ENCODE data around the gene COLQ. TPM values are rescaled to one million over a fixed set of nuclear protein-coding genes. Genes with fewer than 3 reads are reported as not detected.
A peak's percentile ranks its signal among the peaks of the same experiment; 100 is the strongest.
"Not testable (repeated sequence)": the region's sequence is repeated elsewhere in the genome, so short reads cannot be mapped to it uniquely, and the experiment has no call there.

COLQ gene
- total RNA-seq, 1 donor from 2014 or later: 0.72 TPM

DNA sequence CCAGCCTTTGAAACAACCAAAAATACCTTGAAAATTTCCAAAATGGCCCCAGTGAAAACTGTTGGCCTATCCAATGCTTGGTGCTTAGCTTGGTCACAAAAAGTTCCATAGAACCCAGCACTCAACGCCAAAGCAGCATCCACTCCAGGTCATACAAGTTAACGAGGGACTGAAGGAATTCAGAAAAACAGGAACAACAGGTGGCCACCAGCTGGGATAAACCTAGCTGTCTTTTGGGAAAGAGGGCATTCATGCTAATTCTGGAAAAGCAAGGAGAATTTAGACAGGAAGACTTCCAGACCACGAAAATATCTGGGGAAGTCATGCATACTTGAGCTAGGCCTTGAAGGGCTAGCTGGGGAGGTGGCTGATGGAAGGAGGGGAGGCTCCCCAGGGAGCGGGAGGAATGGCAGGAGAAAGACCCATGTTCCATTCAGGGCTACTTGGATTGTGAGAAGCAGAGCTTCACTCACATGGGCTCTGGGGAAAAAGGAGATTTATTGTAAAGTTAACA, 28.6 kb downstream of the COLQ start:
- no peak for DNase-seq (ENCODE audit: low spot score)

DNA sequence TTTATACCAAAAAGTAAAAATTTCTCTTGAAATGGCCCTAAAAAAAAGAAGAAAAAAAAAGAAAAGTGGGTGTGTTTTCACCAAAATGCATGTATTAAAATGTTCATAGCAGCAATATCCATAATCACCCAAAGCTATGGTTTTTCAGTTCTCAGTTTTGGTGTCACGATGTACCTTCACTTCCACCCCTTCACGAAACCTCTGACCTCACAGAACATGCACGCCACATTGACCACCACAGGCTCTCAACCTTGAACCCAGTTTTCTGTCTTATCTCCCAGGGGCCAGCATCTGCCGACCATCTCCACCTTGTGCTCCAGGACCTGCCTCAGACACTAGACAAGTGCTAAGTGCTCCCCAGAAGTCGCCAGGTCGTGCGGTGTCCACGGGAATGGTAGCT, 30.4 kb downstream of the COLQ start:
- DNase-seq (ENCODE audit: low spot score): no peak

DNA sequence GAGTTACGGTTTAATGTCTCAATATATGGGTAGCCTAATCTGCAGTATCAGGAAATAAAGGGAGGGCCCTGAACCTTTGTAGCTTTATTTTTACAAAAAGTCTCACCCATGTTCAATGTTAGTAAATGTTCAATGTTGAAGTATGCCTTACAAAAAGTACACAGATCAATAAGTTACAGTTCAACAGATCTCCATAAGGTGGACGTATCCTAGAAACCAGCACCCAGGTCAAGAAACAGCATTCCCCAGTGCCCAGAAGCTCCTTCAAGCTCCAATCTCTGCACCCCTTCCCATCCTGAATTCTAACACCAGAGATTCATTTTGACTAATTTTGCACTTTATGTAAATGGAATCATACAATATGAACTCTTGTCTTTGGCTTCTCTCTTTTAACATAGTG, 31.3 kb downstream of the COLQ start:
- no peak for DNase-seq (ENCODE audit: low spot score)

DNA sequence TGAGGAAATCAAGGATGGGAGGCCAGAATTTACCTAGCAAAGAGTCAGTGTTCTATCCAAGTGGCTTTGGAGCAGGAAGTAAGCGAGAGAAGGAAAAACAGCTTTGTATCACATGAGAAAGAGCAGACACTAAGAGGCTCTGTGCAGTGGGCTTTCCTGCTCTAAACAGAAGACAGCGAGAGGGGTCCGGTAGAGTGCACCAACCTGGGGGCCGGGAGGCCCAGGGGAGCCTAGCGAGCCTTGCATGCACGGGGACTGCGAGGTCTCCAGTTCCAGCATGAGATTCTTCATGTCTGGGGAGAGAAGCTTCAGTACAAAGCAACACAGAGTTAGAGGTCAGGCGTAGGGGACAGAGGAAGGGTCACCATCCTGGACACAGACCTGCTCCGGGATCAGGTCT, 33.5 kb downstream of the COLQ start:
- DNase-seq (ENCODE audit: low spot score): no peak

DNA sequence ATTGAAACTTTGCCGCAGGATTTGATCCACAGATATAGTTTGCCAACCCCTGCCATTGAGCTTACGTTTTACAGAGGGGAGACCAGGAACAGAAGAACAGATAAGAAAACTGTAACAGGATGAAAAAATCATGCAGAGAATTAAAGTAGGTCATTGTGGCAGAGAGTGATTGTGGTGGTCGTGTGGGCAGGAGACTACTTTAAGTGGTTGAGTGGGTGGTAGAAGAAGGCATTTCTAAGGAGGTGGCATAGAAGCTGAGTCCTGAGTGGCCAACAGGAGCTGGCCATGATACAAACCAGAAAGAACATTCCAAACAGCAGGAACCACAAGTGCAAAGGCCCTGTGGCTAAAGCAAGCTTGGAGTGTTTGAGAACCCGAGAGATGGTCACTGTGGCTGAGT, 34.5 kb downstream of the COLQ start:
- DNase-seq (ENCODE audit: low spot score): no peak

DNA sequence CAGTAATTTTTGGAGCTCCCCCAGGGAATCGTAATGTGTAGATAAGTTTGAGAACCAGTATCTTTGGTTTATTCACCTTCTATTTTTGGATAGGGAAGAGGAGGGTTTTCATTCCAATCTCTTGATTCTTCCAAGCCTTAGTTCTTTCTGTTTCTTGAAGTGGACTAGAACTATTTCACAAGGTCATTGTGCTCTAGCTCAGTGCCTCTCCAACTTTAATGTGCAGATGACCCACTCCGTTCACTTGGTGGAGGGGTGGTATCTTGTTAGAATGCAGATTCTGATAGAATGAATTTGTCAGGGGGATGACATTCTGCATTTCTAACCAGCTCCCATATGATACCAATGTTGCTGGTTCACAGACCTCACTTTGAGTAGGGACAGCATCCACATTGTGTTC, 35.5 kb downstream of the COLQ start:
- DNase-seq (ENCODE audit: low spot score): no peak

DNA sequence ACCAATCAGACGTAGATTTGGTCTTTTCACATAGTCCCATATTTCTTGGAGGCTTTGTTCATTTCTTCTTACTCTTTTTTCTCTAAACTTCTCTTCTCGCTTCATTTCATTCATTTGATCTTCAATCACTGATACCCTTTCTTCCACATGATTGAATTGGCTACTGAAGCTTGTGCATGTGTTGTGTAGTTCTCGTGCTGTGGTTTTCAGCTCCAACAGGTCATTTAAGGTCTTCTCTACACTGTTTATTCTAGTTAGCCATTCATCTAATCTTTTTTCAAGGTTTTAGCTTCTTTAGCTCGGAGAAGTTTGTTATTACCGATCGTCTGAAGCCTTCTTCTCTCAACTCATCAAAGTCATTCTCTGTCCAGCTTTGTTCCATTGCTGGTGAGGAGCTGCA, 37.0 kb downstream of the COLQ start:
- DNase-seq (ENCODE audit: low spot score): not testable (repeated sequence)

DNA sequence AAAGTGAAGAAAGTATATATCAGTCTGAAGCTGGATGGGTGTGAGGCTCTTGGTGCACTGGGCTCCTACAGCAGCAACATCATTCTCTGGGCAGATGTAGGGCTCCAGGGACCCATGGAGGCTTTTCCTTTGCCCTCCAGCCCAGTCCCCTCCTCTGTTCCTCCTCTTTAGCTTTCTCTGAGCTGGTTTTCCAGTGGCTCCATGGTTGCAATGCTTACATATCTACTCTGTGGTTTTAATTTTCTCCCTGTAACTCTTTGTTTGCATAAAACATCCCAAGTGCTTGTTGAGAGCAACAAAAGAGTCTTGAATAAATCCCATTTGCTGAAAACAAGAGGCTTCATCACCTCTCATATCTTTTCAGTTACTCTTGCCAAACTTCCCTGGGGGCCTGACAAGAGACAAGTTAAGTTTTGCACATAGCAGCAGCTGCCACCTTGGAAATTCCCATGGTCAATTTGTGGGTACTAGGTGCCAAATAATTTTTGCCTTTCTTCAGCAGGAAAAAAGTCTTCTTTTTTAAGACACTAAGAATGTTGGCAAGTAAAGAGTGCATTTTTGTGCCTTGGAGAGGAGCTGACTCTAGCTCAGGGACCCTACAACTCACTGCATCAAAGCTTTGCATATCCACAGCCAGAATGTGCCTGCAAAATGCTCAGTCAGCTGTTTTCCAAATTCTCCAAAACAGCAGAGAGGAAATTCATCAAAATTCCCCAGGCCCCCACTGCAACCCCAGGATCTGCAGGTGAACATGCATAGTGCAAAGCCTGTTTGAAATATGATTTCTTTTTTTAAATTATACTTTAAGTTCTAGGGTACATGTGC, 41.9 kb downstream of the COLQ start:
- DNase-seq (ENCODE audit: low spot score): no peak

DNA sequence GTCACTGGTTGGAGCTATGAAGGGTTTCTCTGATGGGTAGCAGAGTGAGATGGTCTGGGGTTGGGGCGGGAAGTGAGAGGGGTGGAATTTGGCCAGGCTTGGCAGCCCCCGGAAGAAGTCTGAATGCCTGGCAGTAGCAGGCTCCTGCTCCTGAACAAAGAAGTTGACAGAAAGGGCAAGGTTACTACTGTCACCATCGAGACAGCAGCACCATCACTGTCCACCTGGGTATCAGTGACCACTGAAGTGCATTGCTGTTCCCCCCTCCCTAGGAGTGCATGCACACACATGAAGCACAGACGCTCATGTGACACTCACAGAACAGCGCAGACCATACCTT, 42.9 kb downstream of the COLQ start:
- no peak for DNase-seq (ENCODE audit: low spot score)

DNA sequence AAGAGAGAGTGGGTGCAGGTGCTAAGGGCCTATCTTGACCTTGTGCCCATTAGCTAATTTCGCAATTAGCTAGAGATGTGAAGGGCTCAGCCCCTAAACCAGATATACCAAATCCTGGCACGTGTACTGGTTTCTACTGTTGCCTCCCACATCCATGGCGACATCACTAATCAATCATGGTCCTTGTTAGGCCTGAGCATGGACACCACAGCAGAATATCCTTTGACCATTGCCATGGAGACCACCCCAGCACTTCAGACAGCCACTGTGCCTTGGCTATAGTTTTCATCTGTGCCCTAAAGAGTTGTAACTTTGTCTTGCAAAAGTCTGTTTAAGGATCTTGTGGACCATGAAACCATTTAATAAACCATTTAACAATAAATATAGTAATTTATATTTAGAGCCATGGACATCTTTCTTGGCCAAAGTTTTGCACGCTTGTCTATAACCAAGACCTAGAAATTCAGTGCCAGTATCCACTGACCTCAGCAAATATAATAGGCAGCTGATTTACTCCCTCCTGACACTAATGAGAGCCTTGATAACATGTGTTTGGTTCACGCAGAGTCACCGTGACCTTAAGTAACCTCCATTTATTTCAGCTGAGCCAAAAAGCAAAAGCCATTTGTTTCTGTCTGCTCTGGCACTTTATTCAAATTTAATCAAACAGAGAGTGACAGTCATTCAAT, 43.4 kb downstream of the COLQ start:
- no peak for DNase-seq (ENCODE audit: low spot score)

DNA sequence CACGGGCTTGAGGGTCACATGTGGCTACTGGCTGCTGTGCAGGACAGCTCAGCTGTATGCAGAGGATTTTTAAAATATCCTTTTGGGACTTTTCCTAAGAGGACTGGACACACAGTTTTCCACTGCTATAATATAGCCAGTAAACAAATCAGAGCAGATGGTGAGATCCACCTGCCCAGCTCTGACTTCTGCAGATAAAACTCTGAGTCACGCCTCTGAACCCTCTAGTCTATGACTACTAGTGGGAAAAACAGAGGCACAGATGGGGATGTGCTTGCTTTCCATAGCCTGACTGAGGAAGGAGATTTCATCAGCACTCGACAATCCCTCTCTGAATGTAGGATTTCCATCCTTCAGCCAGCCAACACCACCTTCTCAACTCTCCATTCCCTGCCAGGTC, 45.1 kb downstream of the COLQ start:
- DNase-seq (ENCODE audit: low spot score): no peak

DNA sequence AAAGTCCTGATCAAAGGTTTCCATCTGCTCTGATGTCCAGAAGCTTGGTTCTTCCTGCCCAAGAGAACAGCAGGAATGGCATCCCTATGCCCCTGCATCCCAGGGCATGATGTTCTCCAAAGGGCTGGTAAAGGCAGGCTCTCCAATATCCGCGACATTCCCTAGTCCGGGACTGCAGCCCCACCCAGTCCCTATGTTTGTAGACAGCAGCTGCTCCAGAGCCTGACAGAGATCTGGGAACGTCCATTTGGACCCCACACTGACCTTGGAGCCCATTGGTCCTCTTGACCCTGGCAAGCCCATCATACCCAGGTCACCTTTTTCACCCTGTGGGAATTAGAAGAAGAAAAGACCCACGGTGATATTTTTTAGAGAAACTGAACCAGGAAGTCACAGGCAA, 46.3 kb downstream of the COLQ start:
- DNase-seq (ENCODE audit: low spot score): no peak

DNA sequence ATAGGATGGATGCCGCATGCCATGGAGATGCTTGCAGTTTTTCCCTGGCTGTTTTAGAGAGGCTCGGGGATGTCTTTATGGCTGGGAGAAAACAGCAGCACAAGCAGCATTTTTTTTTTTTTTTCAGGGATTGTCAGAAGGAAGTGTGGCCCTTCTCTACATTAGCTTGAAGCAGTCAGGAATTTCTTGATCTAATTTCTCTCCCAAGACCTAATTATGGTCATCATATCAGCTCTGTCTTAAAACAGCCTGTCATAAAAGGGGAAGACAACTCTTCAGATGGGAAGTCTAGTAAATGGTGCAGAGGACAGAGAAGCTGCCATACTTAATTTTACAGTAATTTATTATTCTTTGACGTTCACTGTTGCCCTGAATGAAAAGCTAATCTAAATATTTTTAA, 49.6 kb downstream of the COLQ start:
- DNase-seq (ENCODE audit: low spot score): no peak

DNA sequence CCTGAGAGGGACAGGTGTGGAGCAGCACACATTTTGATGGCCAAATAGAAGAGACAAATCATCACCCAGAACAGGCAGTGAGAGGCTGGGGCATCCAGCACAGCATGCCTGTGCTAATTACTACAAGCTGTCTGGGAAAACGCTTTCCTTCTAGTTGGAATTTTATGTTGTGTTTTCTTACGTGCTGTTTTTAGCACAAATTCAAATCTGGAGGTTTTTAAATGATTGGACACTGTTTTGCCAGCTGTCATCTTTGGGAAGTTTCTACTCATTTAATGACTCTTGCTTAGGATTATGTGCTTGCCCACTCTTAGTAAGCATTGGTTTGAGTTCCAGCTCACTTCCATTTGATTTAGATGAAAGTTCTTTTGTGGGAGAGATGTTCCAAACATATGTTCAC, 50.7 kb downstream of the COLQ start:
- DNase-seq (ENCODE audit: low spot score): no peak

DNA sequence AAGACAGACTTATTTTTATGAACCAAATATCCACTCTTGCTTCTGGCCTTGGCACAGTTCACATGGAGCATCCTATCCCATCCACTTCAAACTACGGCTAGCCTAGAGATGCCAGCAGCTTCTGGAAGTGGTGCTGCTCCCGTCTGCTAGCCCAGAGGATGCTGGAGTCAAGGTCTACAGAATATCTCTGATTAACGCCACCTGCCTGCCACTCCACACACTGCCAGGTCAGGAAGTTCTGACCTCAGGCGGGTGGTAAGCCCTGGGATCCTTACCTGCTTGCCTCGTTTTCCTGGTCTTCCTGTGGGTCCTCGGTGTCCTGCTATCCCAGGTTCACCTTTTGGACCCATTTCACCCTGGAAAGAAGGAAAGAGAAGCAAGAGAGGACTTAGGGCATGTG, 51.2 kb downstream of the COLQ start:
- no peak for DNase-seq (ENCODE audit: low spot score)

DNA sequence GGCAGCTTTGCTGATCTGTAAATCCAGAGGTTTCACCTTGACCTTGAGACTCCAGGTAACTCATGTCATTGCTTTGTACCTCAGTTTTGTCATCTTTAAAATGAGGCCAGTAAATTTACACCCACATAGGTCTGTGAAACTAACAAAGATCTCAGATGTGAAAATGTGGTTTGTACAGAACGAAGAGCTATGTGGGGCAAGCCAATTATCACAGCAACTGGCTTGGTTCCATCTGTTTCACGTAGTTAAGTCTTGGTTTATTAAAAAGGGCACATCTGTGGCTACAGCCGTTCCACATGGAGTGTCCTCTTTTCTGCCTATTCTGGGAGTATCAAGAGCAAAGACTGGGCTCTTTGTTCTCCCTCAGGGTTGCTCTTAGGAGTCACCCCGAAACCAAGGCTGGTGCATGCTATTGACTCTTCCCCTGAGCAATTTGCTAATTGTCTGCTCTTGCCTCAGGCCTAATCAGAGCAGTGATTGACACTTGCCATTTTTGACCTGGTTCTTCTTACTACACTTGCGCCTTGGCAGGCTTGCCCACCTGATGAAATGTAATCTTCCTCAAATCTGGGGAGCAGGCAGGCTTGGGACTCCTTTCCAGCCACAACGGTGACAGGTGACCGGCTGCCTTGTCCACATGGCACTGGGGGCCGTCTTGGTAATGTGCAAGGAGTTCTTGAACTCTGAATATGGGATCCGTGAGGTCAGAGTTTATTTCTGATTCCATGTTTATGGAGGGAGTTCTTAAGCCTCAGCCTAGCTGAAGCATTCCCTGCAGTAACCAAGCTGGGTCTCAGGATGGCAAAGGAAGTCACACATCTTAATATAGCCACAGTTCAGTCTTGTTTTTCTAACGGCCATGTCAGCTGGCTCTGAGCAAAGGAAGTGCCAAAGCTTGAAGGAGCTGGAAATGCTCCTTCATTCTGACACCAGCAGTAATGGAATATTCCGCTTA, 54.0 kb downstream of the COLQ start:
- peak; percentile 17 for DNase-seq (ENCODE audit: low spot score)

DNA sequence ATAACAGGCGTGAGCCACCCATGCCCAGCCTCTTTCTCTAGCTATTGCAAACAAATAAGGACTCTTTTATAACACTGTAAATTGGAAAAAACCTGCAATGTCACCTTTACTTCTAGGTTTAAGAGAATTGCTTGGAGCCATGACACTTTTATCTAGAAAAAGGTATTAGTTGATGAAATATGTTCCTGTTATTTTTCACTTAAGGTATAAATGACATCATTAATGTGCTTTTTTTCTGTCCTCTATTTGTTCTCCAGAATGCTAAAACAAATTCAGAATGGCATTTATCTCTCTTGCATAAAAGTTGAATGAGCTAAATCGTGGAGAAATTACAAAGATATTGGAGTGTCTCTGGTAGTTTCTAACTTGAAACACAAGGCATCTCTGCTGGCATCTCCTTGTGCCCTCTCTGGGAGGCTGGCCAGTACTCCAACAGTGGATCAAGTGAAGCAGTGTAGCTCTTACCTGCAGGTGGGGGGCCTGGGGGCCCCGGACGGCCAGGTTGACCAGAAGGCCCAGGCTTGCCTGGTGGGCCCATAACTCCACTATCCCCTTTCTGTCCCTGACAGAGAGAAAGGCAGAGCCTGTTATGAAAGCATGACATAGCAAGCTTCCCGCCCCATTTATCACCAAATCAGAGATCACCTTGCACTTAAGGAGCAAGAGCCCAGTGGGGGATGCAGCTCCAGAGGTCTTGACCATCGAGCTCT, 55.5 kb downstream of the COLQ start:
- no peak for DNase-seq (ENCODE audit: low spot score)

DNA sequence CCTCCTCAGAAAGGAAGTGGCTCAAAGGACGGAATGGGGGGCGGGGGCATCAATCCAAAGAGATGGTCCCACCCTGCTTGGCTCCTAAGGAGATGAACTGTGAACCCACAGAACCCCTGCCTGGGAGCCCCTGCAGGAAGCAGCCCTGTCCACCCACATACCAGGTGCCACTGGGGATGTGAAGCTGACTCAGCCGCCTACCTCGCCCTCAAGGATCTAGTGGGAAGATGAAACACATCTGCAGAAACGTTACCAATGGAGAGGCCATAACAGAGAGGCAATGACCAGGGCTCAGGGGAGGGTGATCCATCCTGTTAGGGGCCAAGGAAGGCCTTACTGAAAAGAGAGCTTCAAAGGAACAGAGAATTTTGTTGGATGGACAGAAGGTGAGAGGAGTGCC, 59.1 kb downstream of the COLQ start:
- no peak for DNase-seq (ENCODE audit: low spot score)

DNA sequence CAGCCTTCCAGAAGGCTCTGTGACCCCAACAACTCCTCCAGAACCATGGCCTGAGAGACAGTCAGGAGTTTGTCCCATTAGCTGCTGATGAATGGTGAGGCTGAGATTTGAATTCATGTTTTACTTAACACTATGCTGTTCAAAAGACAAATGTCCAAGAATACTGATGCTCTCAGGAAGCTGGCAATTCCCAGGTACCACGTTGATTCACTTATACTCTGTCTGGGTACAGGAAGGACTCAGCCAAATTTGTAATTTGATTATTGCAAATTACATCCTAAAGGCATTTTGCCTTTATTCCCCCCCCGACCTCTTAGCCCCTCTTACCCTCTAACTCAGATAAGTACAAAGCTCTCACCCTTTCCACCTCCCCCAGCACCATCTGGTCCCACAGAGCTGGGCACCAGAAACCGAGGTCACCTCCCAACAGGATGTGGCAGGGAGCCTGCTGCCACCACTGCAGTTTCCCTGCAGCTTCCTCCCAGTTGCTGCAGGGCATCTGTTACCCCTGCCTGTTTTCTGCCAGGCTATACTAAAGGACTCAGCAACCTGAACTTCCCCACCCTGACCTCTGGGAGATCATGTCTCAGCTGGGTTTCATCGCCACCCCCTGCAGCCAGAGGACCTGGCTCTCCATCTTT, 60.5 kb downstream of the COLQ start:
- DNase-seq (ENCODE audit: low spot score): no peak

DNA sequence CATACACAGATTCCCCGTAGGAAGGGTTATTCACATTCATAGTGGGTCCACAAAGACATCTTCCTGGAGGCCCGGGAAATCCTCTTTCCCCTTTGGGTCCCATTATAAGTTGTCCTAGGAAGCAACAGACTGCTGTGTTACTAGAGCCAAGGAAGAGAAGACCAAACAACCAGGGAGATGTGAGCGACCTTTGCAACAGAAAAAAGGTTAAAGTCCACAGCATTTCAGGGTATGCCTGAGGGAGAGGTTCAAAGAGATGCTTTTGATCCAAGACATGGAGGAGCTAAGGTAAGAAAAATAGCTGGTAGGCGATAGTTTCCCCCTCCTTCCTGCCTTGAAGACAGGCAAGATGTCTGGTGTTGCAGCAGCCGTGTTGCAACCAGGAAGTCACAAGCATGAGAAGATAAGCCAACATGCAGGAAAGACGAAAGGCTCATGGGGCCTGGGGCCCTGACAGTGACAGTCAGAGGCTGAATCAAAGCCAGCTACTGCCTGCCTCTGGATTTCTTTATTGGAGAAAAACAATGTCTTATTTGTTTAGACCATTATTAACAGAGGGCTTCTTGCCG, 63.2 kb downstream of the COLQ start:
- DNase-seq (ENCODE audit: low spot score): no peak

DNA sequence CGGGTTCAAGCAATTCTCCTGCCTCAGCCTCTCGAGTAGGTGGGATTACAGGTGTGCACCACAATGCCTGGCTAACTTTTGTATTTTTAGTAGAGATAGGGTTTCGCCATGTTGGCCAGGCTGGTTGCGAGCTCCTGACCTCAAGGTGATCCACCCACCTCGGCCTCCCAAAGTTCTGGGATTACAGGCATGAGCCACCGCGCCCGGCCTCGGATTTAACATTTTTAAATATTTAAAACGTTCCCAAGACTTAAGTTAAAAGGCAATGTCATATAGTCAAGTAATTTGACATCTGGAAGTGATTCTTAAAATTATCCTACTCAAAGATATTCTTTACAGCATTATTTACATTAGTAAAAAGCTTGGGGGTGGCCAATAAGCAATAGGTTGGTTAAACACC, 64.6 kb downstream of the COLQ start:
- DNase-seq (ENCODE audit: low spot score): not testable (repeated sequence)
